Cardiac muscle cell (in vitro differentiated cells and primary cell): ENCODE data around the gene KIF4B. TPM values are rescaled to one million over a fixed set of nuclear protein-coding genes. Genes with fewer than 3 reads are reported as not detected.
"Not testable (repeated sequence)": the region's sequence is repeated elsewhere in the genome, so short reads cannot be mapped to it uniquely, and the experiment has no call there.

Experiments
- DNase-seq, 2 donors: peaks; one replicate each; pipeline versions ENCODE4 v3.0.0 to v3.0.0-alpha.2; 2010 to 2017; ENCODE audit warnings: low read depth in 1 of 2, low spot score in 1 of 2
- H3K27ac ChIP-seq: fragments of 200-600 bp; sonication (generic); 2 replicates; pipeline ENCODE4 v1.5.1; 2016
- H3K27me3 ChIP-seq: fragments of 200-600 bp; sonication (generic); 2 replicates; pipeline ENCODE4 v1.6.0; 2016; ENCODE audit warnings: control low read depth
- H3K36me3 ChIP-seq: fragments of 200-600 bp; sonication (generic); 2 replicates; pipeline ENCODE4 v1.5.1; 2016; ENCODE audit warnings: control low read depth
- H3K4me1 ChIP-seq: fragments of 200-600 bp; sonication (generic); 2 replicates; pipeline ENCODE4 v1.8.1; 2017; ENCODE audit warnings: low read depth, mild to moderate bottlenecking, mixed run types
- H3K4me3 ChIP-seq: fragments of 200-600 bp; sonication (generic); 2 replicates; pipeline ENCODE4 v1.5.1; 2016; ENCODE audit warnings: mild to moderate bottlenecking
- H3K9me3 ChIP-seq: fragments of 200-600 bp; sonication (generic); 2 replicates; pipeline ENCODE4 v1.5.1; 2017; ENCODE audit warnings: low read depth, mild to moderate bottlenecking, control low read depth
- CTCF ChIP-seq: IDR thresholded peaks from 2 replicates; pipeline ENCODE4 v1.5.1; 2012; ENCODE audit warnings: low read depth, mild to moderate bottlenecking, low read length
- polyA plus RNA-seq: library from polyadenylated mRNA; unstranded; fragments of >200 nt; fragmentation: Nextera tagmentation; extraction: Ambion mirVana; gene quantifications from 2 replicates; pipeline ENCODE4 v1.2.1, GENCODE V29; 2016
- total RNA-seq: library from RNA; depleted of rRNA; stranded (reverse); fragments of >200 nt; gene quantifications from 2 replicates; pipeline ENCODE4 v1.2.3, GENCODE V29; 2016

KIF4B gene
- total and polyA plus RNA-seq, 2 experiments from 2014 or later, result not detected

GRCh38 chr5:154999865-155000264 is 13.7 kb upstream of the KIF4B start:
- H3K4me3 ChIP-seq, result no peak overlapping the region
- no peak for TF ChIP-seq CTCF
- H3K36me3 ChIP-seq, result no peaks in the 10 kb centered on the region
- no peaks in the 10 kb centered on the region for H3K4me1 ChIP-seq
- no peaks in the 10 kb centered on the region for H3K9me3 ChIP-seq
- no peak for DNase-seq
- H3K27ac ChIP-seq, result no peak overlapping the region
- H3K27me3 ChIP-seq, result no peaks in the 10 kb centered on the region

DNA sequence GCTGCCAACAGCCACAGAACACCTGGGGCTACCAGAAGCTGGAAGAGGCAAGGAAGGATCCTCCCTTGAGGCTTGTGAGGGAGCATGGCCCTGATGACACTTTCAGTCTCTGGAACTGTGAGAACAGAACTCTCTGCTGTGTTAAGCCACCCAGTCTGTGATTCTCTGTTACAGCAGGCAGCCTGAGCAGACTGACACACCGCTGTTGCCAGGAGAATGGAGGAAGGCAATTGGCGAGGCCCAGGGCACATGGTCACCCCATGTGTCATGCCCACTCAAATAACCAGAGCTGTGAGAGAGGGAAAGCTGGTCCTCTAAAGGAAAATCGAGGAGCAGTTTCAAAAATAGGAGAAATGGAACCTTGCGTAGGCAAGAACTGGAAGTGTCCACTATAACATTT is 12.0 kb upstream of the KIF4B start:
- no peak for DNase-seq
- no peak for TF ChIP-seq CTCF
- no peaks in the 10 kb centered on the region for H3K4me1 ChIP-seq
- no peaks in the 10 kb centered on the region for H3K27me3 ChIP-seq
- H3K36me3 ChIP-seq, result no peaks in the 10 kb centered on the region
- no peak overlapping the region for H3K27ac ChIP-seq
- H3K9me3 ChIP-seq, result no peaks in the 10 kb centered on the region
- H3K4me3 ChIP-seq, result no peak overlapping the region

DNA sequence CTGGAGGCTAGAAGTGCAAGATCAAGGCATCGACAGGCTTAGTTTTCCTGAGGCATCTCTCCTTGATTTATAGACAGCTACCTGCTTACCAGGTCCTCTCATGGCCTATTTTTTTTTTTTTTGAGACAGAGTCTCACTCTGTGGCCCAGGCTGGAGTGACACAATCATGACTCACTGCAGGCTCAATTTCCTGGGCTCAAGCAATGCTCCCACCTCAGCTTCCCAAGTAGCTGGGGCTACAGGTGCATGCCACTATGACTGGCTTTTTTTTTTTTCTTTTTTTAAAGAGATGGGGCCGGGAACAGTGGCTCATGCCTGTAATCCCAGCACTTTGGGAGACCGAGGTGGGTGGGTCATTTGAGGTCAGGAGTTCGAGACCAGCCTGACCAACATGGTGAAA is 10.8 kb upstream of the KIF4B start:
- H3K27ac ChIP-seq, H3K4me1 ChIP-seq, H3K4me3 ChIP-seq, H3K9me3 ChIP-seq, H3K27me3 ChIP-seq, H3K36me3 ChIP-seq, DNase-seq: not testable (repeated sequence)

DNA sequence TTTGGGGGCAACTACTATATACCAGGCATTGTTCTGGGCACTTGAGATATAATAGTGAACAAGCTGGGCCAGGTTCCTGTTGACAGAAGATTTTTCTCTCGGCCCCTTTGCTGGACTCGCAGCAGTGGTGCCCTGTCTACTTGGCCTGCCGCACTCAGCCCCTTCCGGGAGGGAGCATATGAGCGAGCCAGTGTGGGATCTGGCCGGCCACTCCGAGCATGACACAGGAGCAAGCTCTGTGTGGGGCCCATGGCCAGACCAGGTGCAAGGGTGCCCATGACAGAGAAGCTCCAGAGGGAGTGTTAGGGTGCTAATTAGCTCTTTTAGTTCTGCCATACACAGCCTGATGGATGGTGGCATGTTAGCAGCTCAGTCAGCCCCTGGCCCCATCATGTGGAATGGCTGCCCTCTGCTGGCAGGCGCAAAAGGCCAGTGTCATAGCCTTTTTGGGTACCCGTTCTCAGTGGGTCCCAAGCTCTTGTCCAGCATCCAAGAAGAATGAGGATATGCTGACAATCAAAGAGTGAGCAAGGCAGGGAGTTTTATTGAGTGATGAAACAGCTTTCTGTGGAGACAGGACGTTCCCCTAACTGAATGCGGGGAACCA is 9.3 kb upstream of the KIF4B start:
- Histone ChIP-seq H3K9me3 (no peaks in the 10 kb centered on the region), H3K36me3 (no peaks in the 10 kb centered on the region)
- DNase-seq, result peak; percentile 9 to 30

GRCh38 chr5:155006265-155006664 is 7.3 kb upstream of the KIF4B start:
- not testable (repeated sequence) for H3K27ac ChIP-seq, H3K36me3 ChIP-seq, H3K4me1 ChIP-seq, H3K27me3 ChIP-seq, DNase-seq, H3K4me3 ChIP-seq, H3K9me3 ChIP-seq

More for the DNA sequence above, 9.3 kb upstream of the KIF4B start:
- Histone ChIP-seq H3K27ac (no peak overlapping the region), H3K27me3 (no peaks in the 10 kb centered on the region), H3K4me1 (no peaks in the 10 kb centered on the region), H3K4me3 (no peak overlapping the region)
- peak; percentile 54 for TF ChIP-seq CTCF

DNA sequence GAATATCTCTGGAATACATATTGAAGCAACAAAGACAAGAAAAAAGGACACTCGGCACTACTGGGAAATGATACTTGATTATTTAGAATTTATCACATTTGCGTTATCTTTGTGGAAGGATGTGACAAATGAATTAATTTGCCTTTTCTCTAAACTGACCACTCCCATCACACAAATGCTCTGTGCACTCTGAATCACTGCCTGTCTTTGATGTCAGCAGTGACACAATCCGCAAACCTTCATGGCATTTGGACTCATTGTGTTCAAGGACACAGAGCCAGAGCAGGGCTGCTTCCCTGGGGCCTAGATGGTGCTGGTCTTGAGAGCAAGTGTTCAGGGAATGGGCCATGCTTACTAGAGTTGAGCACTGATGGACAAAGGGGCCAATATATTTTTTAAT is 4.9 kb upstream of the KIF4B start:
- Histone ChIP-seq H3K27ac (no peak overlapping the region), H3K36me3 (no peaks in the 10 kb centered on the region), H3K4me3 (no peak overlapping the region), H3K4me1 (no peaks in the 10 kb centered on the region), H3K9me3 (no peaks in the 10 kb centered on the region), H3K27me3 (no peaks in the 10 kb centered on the region)
- no peak for TF ChIP-seq CTCF
- DNase-seq, result no peak

- TF ChIP-seq CTCF, result no peak
- H3K27me3 ChIP-seq, result no peaks in the 10 kb centered on the region
- H3K4me1 ChIP-seq, result no peaks in the 10 kb centered on the region
- H3K9me3 ChIP-seq, result no peaks in the 10 kb centered on the region
- H3K36me3 ChIP-seq, result no peaks in the 10 kb centered on the region
- no peak for DNase-seq
- no peak overlapping the region for H3K4me3 ChIP-seq
- no peak overlapping the region for H3K27ac ChIP-seq
Observed at GRCh38 chr5:155010881-155011280, 2.7 kb upstream of the KIF4B start.
